GM12874 (cell line): ENCODE measurements around the gene VPS9D1.

Experiments used
- TF ChIP-seq, protein P1 (sequence below): IDR thresholded peaks from 2 replicates; pipeline ENCODE4 v1.5.1; 2011; ENCODE audit warnings: low read depth, mild to moderate bottlenecking, control low read depth, low read length, moderate library complexity; ENCODE audit not compliant: insufficient read depth

VPS9D1 gene

DNA sequence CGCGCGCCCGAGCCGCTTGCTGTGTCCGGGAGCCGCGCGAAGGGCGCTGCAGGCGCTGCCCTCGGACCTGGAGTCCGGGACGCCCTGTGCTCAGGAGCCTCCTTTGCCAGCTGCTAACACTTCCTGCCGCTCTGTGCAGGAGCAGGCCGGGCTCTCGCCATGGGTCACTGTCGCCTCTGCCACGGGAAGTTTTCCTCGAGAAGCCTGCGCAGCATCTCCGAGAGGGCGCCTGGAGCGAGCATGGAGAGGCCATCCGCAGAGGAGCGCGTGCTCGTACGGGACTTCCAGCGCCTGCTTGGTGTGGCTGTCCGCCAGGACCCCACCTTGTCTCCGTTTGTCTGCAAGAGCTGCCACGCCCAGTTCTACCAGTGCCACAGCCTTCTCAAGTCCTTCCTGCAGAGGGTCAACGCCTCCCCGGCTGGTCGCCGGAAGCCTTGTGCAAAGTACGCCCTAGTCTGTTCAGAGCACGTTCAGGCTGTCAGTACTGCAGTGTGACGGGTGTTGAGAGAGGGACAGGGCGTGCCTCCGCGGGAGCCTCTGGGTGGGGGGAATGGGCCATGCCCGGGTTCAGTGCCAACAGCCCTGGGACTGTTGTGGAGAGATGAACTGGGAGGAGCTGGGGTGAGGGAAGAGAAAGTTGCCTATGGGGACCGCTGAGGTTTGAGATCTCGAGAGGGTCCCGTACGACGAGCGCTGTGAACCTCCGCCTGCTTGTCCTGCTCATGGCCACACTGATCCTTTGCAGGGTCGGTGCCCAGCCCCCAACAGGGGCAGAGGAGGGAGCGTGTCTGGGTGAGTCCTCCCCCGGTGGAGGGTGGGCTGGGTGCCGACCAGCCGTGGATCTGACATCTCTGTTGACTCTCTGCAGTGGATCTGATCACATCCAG, 1.9 kb upstream of the VPS9D1 start:
- TF ChIP-seq, protein P1, sequence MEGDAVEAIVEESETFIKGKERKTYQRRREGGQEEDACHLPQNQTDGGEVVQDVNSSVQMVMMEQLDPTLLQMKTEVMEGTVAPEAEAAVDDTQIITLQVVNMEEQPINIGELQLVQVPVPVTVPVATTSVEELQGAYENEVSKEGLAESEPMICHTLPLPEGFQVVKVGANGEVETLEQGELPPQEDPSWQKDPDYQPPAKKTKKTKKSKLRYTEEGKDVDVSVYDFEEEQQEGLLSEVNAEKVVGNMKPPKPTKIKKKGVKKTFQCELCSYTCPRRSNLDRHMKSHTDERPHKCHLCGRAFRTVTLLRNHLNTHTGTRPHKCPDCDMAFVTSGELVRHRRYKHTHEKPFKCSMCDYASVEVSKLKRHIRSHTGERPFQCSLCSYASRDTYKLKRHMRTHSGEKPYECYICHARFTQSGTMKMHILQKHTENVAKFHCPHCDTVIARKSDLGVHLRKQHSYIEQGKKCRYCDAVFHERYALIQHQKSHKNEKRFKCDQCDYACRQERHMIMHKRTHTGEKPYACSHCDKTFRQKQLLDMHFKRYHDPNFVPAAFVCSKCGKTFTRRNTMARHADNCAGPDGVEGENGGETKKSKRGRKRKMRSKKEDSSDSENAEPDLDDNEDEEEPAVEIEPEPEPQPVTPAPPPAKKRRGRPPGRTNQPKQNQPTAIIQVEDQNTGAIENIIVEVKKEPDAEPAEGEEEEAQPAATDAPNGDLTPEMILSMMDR, result no peak

DNA sequence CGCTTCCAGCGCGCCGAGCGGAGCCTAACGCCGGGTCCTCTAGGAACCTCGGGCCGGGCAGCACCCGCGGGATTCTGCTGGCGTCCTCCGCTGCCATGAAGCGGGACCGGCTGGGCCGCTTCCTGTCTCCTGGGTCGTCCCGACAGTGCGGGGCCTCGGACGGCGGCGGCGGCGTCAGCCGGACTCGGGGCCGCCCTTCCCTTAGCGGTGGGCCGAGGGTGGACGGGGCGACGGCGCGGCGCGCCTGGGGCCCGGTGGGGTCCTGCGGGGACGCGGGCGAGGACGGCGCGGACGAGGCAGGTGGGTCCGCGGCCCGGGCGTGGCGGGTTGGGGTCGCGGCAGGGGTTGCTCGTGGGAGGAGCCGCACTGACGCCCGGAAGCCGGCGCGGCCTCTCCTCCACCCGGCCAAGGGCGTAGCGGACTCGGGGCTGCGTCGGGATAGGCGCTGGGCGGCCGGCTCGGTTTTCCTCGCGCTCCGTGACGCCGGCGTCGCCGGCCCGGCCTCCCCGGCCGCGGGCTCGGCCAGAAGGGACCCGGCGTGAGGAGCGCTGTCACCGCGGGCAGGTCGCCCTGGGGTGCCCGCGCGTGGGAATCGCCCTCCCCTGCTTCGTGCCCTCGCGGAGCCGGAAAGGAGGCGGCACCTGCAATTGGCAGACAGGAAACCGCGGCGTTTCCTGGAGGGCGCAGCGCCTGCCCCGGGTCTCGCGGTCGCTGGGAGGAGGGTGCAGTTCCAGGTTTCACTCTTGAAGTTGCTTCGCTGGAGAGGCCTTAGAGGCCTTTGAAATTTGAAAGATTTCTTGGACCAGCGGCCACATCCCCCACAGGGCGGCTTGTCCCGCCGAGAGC, 1.1 kb upstream of the VPS9D1 start:
- TF ChIP-seq, protein P1, result no peak

DNA sequence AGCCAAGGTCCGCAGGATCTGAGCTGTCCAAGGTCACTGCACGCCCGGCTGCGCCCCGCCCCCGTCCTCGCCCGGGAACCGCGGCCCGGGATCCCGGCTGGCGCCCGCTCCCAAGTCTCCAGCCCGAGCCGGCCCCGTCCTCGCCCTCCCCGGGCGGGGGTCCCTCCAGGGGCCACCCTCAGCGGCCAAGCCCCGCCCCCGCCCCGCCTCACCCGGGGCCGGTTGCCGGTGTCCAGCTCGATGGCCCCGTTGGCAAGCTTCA, 216 bp downstream of the VPS9D1 start:
- TF ChIP-seq, protein P1, result no peak

DNA sequence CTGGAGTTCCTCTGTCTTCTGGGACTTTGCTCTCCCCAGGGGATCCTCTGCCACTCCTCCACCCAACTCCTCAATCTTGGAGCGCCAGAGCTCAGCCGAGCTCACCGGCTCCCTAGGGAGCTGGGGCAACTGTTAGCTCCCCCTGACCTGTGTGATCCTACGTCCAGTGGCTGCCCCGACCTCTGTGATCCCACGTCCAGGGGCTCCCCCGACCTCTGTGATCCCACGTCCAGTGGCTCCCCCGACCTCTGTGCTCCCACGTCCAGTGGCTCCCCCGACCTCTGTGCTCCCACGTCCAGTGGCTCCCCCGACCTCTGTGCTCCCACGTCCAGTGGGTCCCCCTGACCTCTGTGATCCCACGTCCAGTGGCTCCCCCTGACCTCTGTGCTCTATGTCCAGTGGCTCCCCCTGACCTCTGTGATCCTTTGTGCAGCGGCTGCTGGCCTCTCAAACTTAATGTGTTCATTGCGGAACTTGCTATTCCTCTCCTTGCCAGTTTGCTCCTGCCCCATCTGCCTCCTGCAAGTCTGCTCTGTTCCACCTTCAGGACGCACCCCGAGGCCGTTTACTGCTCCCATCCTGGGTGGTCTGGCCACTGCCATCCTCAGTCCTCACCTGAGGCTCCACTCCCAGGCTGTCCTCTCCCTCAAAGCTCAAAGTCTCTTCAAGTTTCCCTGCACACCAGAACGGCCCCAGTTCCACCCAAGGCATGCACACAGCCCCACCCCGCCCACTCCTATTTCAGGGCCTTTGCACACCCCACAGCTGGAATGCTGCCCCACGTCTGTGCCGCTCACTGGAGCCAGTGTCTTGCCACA, 2.8 kb downstream of the VPS9D1 start:
- TF ChIP-seq, protein P1, result no peak

DNA sequence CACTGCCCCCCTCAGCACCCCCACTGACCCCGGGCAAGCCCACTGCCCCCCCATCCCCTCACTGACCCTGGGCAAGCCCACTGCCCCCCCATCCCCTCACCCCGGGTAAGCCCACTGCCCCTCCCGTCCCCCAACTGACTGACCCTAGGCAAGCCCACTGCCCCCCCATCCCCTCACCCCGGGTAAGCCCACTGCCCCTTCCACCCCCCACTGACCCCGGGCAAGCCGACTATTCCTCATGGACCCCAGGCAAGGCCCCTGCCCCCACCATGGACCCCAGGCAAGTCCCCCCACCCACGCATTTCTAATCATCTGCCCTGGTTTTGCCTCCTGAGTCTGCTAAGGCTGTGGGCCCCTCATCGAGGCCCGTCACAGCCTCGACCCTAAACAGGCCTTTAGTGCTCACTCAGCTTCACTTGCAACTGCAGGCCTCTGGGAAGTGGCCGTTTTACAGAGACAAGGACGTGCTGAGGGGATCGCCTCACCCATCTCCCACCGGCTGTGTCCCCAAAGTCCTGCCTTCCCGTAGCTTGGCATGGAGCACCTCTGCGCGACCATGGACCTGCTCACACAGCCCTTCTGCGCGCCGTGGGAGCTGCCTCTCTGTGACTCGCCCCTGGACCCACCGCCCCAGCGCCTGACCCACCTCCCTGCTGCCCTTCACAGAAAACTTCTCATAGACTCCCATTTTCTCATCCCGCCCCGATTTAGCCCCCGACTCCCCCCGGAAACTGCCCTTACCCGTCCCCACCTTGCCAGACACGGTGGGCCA, 3.6 kb downstream of the VPS9D1 start:
- TF ChIP-seq, protein P1, result no peak

DNA sequence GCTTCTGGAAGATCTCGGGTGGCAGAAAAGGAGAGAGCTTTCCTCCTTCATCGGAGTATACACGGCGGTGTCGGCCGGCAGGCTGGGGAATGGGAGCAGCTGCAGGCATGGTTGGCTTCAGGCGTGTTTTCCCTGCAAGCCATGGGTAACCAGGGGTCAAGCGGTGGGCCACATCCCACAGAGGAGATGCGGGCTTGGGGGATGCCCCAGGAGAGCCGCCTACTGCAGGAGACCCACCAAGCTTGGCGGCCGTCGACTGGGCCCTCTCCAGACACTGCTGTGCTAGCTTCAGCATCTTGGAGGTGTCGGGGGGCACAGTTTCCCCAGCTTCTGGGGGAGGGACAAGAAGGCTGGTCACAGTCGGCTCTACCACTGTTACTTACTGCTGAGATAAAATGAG, 4.2 kb downstream of the VPS9D1 start:
- TF ChIP-seq, protein P1, result no peak
